ENCODE results near the gene TRAF3IP1.

DNA sequence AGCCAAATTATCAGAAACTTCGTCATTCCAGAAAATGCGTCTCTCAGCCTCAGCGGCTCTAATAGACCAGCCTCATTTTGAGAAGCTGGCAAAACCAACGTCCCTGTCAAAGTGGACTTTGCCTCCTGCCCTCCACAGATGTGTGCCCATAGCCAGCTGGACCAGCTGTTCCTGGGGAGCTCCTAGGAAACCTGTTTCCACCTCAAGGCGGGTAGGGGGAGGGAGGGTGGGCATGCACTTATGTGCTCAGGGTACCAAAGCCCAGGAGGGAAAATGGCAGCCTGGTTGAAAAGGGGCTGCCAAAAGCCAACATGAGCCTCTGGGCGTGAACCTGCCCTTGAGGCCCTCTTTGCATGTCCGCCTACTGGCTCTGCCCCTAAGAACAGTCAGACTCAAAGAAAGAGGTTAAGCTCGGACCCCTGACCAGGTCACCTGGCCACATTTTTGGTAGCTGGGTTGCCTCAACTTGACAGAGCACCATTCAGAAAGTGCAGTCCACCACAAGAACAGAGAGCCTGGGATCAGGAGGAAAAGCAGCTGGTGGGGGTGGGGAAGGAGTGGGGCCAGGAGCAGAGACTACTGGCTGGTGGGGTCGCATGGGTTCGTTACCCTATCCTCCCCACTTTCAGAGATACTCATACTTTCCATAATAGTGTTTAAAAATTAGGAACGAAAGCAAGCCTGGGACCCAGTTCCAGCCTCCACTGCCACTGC is 35.4 kb upstream of the TRAF3IP1 start:
- TF ChIP-seq, protein P1, sequence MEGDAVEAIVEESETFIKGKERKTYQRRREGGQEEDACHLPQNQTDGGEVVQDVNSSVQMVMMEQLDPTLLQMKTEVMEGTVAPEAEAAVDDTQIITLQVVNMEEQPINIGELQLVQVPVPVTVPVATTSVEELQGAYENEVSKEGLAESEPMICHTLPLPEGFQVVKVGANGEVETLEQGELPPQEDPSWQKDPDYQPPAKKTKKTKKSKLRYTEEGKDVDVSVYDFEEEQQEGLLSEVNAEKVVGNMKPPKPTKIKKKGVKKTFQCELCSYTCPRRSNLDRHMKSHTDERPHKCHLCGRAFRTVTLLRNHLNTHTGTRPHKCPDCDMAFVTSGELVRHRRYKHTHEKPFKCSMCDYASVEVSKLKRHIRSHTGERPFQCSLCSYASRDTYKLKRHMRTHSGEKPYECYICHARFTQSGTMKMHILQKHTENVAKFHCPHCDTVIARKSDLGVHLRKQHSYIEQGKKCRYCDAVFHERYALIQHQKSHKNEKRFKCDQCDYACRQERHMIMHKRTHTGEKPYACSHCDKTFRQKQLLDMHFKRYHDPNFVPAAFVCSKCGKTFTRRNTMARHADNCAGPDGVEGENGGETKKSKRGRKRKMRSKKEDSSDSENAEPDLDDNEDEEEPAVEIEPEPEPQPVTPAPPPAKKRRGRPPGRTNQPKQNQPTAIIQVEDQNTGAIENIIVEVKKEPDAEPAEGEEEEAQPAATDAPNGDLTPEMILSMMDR (IDR thresholded peaks at IDR 0.05): no peak
- TF ChIP-seq EZH2 (IDR thresholded peaks at IDR 0.05; ENCODE audit: borderline replicate concordance, insufficient read depth, low read depth, low read length, poor library complexity, severe bottlenecking): no peak

All from B cell (primary cell).